Measurements from ENCODE around the gene TBC1D9.

TBC1D9 gene

DNA sequence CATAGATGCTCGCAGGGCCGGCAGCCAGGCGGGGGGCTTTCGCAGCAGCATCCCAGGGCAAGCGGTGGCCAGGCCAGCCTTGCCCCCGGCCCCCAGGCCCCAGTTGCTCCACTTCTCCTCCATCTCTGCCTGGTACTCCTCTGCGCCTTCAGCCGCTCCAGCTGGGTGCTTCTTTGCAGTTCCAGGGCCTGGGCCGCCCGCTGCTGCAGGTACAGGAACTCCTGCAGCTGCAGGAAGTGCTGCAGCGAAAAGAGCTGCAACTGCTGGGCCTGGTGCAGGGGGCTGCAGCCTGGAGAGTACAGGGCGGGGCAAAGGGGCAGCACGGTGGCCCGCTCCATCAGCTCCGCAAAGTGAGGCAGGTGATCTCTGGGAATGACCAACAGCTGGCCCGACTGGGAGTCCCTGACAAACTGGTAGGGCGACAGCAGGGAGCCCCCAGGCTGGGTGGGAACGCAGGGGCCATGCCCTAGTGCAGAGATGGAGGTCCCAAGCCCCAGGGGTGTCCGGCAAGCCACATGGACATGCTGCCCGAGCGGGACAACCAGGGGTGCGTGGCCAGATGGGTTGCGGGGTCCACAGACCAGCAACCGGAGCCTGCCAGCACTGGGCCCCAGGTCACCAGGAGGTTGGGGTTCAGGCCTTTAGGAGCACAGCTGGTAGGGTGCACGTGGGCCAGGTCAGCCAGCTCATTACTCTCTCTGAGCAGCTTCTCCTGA is 111.6 kb downstream of the TBC1D9 start:
- no peak for DNase-seq

DNA sequence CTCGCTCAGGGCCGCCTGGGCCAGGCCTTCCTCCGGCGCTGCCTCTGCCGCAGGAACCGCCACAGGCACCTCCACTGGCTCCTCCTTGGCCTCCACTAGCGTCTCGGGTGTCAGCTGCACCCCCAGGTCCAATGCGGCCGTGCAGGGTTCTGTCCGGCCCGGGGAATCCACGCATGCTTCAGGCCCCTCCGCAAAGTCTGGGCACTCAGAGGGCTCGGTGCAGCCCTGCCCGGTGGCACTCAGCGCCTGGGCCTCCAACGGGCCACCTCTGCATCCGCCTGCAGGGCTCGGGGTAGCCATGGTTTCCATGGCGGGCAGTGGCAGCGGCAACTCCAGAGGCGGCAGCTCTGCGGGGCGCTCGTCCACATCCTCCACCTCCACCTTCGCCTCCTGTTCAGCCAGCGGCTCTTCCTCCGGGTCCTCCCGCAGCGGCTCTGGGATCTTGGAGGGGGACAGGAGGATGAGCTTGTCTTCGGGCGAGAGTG is 112.6 kb downstream of the TBC1D9 start:
- DNase-seq, result no peak

DNA sequence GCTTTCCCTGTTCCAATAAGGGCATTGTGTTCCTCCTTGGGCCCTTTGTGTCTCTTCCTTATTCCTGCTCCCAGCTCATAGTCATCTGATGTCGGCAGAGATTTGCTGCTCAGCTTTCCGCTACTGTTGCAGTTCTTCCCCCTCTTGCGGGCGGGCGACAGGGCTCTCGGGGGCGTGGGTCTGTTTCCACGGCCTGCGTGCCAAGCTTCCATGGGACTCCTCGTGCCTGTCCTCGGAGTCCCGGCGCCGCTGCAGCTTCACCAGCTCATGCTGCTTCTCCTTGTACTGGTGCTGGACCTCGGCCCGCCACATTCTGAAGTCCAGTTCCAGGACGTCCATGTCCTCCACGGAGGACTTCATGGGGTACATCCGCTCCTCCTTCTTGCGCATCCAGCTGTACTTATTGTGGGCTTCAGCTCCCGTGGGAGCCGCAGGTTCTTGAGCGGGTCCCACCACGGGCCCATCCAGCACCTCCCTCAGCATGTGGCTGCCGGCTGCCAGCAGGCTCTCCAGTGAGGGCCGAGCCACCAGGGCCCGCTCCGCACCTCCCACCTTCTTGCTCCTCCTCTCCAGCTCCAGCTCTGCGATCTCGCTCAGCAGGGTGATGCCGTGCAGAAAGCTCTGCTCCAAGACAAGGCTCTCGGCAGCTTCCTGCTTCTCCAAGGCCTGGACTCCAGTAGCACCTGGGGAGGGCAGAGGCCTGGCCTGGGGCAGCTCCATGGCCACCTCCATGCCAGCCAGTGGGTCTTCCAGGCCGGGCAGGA is 113.3 kb downstream of the TBC1D9 start:
- DNase-seq, result no peak

DNA sequence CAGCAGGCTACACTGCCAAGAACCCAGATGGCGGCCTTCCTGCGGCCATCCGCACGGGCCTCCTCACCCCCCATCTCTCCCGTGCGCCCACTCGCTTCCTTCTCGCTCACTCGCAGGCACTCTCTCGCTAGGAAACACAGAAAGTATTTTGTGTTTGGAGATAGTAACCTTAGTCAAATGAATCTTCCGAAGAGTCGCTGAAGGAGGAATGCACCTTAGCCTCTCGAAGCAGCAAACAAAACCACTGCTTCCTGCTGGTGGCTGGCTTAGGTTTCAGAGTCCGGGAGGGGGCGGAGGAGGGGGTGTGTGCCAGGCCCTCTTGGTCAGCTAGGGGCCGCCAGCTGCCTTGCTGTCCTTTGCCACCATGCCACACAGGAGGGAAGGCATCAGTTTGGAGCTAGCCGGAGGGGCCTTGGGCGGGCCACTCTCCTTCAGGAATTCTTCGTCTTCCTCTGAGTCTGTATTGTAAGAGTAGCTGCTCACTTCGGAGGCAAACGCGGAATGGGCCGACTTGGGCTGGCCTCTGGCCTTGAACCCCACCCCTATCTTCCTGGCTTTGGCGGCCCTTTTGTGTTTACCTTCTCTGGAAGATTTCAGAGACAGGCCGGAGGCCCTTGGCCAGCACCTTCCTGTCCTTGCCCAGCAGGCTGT is 114.3 kb downstream of the TBC1D9 start:
- no peak for DNase-seq

DNA sequence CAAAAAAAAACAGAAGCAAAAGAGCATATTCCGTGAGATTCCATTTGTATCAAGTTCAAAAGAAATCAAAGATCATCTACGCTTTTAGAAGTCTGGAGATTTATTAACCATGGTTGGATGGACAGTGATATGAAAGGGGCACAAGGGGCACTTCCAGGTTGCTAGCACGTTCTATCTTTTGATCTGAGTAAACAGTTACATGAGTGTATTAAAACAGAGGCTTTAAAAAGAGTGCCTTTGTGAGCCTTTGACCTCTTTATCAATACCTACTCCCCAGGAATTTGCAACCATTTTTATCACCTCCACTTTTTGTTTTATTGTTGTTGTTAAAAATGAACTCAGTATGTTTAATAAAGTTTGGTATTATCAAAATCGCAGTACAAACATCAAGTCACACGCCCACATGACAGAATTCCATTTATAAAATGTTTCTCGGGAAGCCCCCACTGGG is 115.1 kb downstream of the TBC1D9 start:
- DNase-seq, result no peak

DNA sequence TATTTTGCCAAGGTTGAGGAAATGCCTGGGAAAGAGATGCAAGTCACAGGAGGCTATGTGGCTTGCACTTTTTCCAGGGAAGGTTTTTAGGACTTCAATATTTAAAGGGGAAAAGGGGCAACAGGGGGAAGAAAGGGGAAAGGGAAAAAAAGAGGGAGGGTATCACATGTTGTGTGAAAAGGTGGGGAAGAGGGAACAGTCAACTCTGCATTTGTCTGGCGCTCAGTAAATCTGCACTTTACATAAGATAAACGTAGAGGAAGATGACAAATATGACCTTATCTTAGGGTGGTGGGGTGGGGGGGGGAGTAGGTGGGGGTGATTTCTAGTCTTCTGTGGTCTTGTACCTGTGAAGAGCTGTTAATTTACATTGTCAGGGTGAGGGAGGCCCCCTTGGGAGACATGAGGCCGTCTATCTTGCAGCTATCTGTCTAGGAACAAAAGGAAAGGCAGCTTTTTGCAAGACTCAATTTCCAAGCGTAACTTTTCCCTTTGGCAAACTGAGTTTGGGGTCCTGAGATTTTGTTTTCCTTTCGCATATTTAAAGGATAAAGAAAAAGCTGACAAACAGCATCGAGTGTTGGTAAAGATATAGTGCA is 115.9 kb downstream of the TBC1D9 start:
- no peak for DNase-seq

DNA sequence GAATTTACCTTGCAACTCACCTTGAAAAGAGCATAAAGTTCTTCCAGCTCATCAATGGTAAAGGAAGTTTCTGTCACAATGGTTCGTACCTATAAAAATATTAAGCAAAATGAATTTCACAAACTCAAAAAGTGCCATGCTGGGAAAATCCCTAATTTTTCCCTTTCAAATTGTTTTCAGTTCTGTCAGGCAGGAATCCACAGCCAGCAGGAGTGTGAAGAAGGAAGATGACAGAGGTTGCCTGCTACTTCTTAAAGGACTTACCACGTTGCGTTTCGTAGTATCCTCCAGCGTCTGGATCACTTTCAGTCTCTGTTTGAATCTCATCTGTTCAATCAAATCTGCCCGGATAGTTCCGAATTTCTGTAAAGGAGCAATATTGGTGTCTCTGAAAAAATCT is 117.1 kb downstream of the TBC1D9 start:
- DNase-seq, result no peak

DNA sequence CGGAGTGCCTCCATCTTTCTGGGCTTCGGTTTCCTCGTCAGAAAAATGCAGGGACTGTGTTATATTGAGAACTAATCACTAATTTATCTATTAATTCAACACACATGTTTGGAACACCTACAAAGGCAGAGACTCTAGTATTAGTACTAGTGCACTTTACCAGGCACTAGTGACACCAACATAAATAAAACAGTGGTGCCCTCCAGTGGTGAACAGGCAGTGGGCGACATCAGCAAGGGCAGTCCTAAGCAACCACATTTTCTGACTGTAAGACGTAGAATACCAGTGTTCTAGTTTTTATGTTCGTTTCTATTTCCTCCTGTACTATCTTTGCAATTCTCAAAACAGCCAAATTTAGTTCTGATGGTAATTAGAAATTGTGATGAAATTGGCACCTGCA is 118.3 kb downstream of the TBC1D9 start:
- peak; percentile 21 for DNase-seq

DNA sequence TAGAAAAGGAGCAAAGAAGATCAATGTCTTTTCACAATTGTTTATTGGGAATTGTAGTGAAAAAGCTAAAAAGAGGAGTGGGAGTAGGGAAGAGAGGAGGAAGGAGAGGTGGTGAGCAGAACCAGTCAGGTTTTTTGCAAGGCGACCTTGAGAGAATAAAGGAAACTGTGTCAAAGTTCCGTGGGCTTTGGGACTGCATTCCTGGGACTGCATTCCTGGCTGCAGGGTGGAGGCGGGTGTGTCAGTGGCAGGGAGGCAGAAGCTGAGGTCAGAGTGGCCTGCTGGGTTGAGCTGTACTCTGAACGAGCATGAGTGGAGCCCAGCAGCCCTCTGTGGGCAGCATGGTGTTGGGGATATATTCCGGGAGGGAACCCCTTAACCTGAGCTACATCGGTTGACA is 120.6 kb downstream of the TBC1D9 start:
- no peak for DNase-seq

DNA sequence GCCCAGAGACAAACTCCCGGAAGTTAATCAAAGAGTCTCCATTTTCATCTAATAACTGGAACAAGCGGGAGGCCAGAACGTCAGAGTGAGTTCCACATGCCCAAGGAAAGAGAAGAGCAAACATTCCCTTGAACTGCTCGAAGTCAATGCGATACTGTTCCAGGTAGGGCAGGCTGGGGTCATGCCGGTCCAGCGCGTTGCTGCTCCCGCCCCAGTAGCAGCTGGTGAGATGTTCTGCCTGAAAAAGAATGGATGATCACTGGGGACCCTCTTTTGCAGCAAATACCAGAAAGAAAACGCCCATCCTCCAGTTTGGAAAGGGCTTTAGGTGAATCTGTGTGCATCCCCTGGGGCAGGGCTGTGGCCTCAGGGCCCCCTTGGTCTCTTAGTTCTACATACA is 122.2 kb downstream of the TBC1D9 start:
- DNase-seq, result no peak

DNA sequence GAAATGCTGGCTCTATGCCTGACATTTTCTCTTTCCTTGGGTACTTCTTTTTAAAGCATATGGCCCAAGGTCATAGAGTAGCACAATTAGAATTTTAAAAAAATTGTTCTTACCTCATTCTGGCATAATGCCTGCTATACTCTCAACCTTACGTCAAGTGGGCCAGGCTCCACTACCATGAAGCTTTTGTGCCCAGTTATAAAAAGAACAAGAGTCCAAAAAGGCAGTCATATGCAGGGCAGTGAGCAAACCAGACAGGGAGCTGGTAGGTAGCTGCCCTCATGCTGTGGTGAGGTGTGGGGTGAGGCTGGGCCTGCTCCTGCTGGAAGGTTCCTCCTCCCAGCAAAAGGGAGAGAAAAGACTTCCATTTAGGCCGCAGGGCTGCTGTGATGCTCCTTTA is 123.1 kb downstream of the TBC1D9 start:
- no peak for DNase-seq

DNA sequence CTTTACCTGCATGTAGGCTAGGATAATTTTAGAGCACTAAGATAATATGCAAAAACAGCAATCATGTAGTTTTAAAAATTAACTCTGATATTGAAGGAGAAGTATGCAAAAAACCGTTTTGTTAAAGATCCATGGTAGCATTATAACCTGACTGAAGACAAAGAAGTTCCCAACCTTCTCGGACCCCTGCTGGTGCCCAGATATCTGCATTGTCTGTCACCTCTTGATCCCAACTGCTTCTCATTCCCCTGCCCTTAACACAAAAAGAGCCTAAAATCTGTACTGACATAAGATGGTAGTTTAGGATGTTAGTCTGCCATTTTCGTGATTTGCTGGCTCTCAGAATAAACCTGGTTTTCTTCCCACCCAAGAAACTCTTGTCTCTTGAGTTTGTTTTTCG is 125.9 kb downstream of the TBC1D9 start:
- no peak for DNase-seq

DNA sequence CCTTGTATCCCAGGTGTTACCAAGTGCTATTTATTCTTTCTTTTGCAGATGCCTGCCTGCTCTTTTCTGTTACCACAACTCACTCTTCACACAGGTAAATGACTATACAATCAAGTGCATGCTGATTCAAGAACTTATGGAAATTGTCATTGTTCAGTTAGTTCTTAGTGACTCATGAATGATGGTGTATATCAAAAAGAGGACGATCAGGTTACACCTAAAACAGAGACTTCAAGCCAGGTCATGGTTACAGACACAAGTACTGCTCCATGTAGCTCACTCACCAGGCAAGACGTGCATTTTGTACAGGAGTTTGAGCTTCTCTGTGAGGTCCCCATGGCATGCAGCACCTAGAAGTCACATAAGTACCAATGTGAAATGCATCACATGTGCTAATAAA is 128.2 kb downstream of the TBC1D9 start:
- no peak for DNase-seq

DNA sequence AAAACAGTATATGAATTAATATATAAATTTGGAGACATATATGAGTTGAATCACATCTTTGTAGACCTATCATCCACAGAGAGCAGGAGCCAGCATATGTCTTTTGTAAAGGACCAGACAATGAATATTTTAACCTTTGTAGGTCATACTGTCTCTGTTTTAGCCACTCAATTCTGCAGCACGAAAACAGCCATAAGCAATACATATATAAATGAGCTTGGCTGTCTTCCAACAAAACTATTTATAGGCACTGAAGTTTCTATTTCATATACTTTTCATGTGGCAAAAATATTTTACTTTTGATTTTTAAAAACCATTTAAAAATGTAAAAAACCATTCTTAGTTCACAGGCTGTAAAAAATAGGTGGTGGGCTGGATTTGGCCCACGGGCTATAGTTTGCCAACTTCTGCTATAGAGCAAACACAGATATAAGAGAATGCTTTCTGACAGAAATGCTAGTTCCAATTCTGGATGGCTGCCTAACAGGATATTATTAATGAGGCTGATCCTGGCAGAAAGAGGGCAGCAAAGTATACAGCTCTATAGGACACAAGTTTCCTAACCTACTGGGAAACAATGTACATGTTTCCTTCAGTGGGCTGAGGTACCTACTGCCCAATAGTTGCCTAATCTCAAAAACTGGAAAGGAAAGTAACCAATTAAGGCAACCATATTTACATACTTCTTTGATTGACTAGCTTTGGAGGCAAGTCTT is 129.4 kb downstream of the TBC1D9 start:
- DNase-seq, result no peak

DNA sequence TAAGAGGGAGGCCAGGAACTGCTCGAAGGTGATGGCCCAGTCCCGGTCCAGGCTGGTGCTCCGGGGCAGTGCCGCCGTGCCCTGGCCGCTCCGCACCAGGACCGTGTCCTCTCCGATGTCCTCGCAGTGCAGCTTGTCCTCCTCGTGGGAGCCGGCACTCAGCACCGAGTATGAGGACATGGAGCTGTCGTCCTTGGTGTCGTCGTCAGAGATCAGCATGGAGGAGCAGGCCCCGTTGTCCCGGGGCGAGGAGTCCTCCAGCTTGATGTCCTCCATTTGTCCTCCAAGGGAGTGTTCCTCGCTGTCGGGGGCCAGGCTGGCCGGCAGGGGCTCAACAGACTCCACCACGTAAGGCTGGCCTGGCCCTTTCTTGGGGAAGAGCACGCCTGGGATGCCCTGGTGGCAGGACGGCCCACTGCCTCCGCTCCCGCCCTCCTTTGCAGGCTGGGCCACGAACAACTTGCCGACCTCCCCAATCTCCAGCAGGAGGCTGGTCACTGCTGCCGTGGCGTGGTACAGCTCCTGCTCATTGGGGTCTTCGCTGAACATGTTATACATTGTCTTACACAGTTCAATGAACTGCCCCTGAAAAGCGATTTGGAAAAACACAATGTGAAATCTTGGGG is 133.7 kb downstream of the TBC1D9 start:
- DNase-seq, result no peak

DNA sequence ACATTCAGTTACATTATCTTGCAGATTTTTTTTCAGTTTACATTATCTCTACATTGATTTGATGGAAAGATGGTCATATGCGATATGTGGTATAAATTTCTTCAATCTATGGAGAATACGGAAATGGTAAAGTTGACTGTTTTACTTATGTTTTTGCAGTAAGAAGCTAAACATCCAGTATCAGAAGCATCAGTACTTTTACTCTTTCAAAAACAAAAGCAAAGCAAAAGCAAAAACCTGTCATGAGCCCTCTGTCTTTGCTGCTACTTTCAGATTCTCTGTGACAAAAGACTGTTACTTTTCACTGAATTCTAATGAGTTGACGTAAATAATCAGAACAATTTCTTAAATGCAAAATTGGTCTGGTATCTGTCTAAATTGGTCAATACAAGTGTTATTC is 135.0 kb downstream of the TBC1D9 start:
- no peak for DNase-seq

DNA sequence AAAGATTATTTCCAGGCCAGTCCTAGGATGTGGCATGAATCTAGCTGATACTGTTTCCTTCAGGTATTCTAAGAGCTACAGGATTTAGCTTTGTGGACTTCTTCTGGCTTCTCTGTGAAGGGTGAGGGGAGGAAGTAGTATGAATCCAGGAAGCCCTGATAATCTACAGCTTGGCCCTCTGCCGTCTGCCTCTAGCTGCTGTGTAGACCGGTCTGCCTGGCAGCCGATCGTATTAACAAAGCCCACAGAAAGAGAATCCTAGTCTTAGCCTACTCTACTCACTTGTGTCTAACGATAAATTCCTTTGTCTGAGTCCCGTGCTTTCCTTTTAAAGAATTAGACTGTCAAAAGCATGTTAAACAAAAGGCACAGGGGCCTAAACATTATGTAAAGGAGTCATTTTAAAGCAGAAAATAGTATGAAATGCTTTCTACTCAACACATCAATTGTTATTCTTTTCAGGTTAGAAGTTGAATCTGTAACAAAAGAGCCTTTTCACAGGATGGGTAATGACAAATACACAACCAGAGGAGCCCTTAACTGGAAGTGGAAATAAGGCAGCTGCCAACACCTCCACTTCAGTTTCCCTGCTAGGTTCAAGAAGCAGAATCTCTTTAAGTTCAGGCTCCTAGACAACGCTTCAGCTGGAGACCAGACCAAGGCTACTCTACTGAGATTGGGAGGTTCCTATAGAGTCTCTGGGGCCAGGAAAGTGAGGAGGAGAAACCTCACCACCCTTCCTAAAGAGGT is 138.5 kb downstream of the TBC1D9 start:
- no peak for DNase-seq

DNA sequence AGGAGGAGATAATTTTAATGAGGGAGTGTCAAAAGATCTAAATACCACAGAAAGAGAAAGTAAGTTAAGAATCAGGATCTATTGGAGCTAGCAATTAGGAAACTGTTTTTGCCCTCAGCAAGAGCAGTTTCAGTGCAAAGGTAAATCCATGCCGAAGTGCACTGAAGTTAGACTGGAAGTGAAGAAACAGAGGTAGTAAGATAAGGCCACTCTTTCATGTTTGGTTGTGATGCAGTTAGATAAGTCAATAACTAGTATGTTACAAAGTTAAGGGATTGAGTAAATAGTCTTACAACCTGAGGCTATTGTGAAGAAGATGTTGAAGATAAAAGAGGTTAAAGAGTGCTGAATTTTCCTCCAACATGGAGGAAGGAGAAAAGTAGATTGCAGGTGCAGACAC is 140.7 kb downstream of the TBC1D9 start:
- no peak for DNase-seq

DNA sequence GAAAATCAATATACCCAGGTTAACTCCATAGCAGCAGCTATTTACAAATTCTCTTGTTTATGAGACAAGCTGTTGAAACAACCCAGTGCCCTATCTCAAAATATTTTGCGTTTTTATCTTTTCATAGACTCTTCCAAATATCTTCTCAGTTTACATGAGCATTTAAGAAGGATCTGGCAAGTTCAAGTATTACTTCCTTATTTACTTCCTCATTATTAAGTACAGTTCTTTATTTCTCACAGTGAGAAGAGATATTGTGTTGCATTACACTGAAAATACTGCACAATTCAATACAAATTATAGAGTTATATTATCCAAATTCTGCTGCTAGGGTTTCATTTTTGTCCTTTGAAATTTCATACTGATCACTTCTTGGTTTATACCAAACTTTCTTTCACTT is 143.8 kb downstream of the TBC1D9 start:
- no peak for DNase-seq

DNA sequence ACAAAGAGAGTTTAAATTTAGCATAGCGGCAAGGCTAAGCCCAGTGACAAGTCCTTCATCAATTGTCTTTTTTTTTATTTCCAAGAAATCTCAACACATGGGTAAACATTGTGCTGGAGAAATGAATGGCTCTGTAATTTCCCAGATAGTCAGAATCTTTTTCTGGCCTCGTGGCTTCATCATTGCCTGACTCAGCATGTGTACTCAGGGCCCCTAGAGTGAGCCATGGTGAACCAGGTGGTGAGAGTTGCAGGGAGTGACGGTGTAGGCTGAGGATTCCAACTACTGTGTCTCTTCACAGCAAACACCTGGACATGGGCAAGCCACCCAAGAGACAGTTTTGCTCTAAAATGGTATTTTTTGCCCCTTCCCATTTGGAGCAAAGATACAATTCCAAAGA is 144.3 kb downstream of the TBC1D9 start:
- DNase-seq, result no peak

Measured in CD4-positive, alpha-beta T cell treated with Interleukin-6 for 4 hours (primary cell).